GM19467 (cell line): ENCODE data around the gene DHRS11.

Source experiments
- ATAC-seq: cut with Tn5 transposase; IDR thresholded peaks from one replicate; pipeline ENCODE4 v1.9.1; 2021; ENCODE audit warnings: mild to moderate bottlenecking, moderate library complexity; ENCODE audit not compliant: unreplicated experiment

The DHRS11 gene

DNA sequence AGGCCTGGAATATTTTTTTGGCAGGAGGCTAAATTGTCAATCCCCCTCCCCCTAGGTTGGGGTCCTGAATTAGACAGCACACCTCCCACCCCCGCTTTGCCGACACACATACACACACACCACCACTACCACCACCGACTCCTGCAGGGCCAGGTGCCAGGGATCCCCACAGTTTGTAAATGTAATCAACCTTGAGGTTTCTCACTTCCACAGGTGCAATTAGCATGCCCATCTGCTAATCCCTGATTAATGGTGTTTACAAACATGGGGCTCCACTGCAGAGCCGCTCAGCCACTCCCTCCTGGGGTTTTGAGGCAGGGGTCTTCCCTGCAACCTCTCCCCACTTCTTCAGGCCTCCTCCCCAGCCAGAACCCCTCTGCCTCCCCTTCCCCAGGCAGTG lies 21.5 kb downstream of the DHRS11 start:
- ATAC-seq: no peak

DNA sequence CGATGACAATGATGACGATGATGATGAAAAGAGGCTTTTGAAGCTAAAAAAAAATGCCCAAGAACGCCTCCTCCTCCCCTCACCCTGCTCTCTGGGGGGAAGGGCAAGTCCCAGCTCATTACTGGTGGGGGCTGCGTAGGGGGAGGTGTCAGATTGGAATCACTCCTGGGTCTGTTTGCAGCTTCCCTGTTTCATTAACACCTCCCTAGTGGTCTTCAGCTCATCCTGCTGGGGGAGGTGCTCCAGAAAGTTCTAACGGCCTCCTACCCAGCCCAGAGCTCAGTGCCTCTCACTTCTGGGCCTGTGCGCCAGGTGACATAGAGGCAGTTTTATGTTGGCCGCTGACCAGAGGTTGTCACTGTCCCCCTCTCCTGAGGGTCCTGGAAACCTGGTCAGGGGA lies 22.4 kb downstream of the DHRS11 start:
- no peak for ATAC-seq

DNA sequence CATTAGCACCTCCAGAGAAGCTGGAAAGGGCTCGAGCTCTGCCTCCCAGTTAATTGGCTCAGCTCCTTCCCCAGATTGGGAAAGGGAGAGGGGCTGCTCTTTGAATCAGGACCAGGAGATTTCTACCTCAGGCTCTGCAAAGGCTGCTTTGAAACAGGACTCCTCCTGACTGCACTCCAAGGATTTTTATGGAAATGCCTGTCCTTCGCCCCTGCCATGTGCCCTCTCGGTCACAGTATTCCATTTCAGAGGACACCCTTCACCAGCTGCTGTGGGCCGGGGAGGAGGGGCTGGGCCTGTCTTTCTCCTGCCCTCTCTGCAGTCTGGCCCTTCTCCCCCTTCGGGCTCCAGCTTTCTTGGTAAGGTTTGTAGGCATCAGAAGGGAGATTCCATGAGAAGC lies 23.3 kb downstream of the DHRS11 start:
- no peak for ATAC-seq

DNA sequence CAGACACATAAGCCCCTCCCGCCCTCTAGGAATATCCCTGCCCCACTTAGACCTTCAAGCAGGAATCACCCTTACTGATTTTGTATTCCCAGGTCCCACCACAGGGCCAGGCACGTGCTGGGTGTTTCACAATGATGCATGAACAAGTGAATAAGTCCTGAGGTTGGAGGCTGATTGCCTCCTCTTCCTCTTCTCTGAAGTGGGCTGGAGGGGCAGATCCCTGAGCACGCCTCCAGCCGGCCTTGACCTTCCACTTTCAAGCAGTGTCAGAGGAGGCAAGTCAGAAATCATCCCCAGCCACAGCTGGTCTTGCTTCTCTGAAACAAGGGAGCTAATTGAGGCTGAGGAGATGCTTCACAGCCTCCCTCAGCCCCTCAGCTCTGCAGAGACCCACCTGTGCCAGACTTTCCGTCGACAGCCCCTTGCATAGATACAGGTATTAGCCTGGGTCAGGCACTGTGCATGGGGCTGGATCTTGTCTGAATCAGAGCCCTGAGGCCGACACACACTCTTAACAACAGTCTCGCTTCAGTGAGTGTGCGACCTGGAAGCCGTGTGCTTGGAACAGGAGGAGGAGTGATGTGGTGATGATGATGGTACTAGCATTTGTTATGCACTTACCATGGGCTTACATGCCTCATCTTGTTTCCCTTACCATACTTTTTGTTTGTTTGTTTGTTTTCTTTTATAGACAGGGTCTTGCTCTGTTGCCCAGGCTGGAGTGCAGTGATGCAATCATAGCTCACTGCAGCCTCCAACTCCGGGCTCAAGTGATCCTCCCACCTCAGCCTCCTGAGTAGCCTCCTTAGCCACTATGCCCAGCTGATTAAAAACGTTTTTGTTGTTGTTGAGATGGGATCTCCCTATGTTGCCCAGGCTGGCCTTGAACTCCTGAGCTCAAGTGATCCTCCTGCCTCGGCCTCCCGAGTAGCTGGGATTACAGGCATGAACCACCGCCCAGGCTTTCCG lies 24.7 kb downstream of the DHRS11 start:
- ATAC-seq: no peak

DNA sequence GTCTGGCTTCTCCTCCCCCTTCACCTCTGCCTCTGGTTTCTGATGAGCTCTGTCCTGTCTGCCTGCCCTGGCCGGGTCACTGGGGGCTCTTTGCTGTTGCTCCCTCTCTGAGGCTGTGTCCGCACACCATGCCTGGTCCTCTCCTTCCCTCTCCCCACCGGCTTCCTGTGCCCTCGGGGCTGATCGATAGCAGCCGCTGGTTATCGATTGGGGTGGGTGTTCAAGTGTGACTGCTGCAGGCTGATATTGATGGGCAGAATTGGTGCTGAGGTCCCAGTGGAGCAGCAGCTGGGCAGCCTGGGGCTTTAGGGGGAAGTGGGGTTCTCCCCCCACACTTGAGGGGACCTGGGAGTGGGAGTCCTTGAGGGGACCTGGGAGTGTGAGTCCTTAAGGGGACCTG lies 26.1 kb downstream of the DHRS11 start:
- ATAC-seq: no peak

DNA sequence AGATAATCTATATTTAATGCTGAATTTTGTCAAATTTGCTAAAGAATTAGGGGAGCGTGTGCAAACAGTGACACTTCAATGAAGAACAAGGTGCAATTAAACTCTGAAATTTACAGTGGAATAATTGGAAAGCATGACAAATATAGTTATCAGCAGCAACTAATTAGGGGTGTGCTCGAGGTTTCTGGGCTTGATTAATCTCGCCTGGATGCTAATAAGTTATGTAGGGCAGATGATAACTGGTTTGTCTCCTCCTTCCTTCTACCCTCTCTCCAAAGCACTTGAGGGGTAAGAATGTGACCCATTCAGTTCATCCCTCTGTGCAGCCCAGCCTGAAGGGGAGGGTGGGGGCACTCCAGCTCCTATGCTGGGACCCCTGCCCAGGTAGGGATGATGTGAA lies 31.6 kb downstream of the DHRS11 start:
- ATAC-seq: no peak

DNA sequence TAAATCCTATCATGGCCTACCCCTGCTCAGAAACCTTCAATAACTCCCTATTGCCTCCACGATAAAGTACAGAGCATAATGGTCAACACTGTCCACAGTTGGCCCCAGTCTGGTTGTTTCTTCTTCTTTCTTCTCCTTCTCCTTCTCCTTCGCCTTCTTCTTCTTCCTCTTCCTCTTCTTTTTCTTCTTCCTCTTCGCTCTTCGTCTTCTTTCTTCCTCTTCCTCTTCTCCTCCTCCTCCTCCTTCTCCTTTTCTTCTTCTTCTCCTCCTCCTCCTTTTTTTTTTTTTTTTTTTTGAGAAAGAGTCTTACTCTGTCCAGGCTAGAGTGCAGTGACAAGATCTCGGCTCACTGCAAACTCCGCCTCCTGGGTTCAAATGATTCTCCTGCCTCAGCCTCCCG lies 33.5 kb downstream of the DHRS11 start:
- no peak for ATAC-seq

DNA sequence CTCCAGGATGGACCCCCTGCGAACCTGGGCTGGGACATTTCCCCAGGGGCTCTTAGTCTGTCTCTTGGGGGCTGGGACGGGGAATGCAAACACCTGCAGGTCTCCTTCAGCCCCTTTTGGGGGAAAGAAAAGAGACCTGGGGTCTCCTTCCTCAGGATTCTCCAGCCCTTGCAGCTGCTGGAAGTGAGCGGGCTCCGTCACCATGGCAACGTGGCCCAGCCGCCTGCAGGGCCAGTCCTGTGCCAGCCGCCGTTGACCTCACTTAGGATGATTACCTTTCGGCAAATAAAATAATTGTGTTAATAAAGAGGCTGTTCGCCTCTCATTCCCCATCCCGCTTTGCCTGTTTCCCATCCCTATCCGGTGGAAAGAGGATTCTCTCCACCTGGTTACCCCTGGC lies 35.4 kb downstream of the DHRS11 start:
- ATAC-seq: no peak

DNA sequence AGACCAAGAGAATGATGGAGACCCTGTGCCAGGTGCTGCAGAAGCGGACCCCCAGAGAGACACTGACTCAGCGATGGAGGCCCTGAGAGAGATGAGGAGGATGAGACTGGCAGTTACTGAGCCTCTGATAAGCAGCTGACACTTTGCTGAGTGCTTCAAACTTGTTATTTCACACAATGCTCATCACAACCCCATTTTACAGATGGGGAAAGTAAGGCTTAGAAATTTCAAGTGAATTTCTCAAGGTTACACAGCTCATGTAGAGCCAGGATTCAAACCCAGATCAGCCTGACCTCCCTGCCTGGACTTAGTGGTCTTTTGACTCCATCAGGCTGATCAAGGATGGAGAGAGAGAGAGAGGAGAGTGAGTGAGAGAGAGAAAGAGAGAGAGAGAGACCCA lies 36.9 kb downstream of the DHRS11 start:
- ATAC-seq: no peak

DNA sequence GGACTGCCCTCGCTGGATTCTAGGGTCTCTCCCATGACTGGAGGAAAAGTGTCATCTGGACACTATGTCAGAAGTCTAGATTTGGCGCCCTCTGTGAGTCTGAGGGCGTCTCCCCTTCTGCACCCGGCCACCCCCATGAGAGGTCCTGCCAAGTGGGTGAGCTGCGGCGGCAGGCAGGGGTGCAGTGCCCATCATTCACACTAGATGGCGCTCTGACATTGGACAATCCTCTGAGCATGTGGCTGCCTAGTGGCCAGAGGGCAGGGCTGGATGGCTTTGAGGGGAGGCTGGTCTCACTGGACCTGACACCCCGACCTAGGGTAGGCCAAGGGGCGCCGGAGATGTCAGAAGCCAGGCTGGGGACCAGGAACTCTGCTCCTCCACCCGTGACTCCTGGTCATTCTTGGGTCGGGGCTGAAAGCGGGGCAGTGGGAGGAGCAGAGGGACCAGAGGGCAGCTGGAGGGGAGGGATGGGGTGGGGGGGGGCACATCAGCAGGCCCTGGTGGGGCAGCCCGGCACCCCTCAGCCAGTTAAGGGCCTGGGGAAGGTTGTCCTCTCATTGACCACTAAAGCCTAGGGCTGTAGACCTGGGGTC lies 37.7 kb downstream of the DHRS11 start:
- no peak for ATAC-seq

DNA sequence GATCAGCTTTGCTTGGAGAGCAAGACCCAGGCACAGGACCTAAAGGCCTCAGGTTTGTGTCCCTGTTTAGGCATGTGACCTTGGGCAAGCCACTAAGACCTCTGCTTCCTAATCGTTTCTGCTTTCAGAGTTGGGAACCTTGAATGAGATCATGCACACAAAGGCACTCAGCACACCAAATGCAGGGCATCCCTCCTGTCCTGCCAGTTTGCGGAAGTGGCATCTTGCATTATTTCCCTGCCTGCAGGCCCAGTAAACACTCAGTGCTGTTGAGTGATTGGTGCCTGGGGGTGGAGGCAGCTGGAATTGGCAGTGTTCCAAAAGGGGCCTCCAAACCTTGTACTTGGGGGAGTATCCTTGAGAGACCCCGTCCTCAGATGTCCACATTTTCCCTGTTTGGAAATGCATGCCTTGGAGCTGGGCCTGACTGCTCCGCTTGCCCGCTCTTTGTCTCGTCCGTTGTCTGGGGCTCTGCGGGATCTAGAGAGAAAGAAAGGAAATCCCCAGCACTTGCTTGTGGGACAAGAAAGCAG lies 38.4 kb downstream of the DHRS11 start:
- no peak for ATAC-seq

DNA sequence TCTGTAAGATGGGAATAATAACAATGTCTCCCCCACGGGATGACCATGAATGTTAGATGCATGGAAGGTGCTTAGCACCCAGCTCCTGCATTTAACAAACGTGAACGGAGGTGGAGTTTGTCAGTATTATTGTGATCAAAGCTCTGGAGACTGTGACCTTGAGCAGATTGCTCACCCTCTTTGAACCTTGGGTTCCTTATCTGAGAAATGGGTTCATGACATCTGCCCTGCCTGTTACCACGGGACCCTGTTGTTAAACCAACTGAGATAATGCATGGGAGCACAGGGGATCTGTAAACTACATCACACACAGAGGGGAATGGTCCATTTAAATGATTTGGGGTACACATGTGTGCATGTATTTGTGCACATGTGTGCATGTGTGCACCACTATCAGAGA lies 39.3 kb downstream of the DHRS11 start:
- no peak for ATAC-seq

DNA sequence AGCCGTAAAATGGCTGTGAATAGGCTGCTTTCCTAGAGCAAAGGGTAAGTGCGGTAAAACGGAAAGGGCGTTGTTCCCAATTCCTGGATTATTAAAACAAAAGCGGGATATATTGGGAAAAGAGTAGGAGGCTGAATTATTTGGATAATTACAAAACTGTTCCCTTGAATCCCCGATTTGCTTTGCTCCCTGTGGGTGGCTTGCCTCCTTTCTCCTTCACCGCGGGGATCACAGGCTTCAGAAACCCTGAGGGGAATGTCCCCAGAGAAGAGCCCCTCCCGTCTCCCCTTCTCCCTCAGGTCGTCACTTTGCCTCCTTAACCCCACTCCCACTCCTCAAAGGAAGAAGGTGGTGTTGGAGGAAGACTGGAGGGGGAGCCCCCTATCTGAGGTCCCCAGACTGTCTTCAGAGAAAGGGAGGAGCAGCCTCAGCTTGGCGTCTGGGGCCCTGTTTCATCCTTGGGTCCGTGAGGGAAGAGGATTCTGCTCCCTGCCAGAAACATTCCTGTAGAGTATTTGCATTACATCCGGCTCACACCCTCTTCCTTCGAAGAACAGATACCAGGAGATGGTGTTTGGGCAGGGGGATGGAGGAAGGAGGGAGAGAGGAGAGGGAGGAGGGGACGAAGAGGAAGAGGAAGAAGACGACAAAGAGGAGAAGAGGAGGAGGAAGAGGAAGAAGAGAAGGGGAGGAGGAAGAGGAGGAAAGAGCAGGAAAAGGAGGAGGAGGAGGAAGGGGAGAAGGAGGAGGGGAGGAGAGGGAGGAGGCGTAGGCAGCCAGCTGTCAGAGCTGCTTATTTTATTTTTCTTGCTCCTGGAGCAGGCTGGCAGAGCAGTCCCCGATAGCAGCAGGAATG lies 41.5 kb downstream of the DHRS11 start:
- no peak for ATAC-seq

DNA sequence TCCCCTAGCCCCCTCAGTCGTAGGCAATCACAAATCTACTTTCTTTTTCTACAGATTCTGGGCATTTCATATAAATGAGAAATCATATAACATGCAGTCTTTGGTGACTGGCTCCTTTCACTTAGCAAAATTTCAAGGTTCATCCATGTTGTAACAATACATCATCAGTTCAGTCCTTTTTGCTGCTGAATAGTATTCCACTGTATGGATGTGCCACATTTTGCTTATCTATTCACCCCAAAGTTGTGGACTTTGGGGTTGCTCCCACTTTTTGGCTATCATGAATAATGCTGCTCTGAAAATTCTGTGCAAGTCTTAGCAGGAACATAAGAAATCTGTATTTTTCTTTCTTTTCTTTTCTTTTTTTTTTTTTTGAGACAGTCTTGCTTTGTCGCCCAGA lies 48.7 kb downstream of the DHRS11 start:
- ATAC-seq: no peak

DNA sequence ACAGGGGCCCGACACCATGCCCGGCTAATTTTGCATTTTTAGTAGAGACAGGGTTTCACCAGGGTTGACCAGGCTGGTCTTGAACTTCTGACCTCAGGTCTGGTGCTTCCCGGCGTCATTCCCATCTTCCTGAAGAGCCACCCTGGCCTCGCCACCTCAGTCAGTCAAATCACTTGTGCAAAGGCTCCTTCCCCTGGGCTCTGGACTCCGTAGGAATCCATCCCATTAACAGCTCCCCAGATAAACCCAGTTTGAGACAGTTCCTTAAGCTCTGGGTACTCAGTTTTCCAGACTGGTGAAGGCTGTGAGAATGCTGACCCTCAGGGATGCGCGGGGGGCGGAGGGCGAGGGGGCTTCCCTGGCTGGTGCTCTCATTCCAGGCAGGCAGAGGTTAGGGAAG lies 49.2 kb downstream of the DHRS11 start:
- ATAC-seq: no peak

DNA sequence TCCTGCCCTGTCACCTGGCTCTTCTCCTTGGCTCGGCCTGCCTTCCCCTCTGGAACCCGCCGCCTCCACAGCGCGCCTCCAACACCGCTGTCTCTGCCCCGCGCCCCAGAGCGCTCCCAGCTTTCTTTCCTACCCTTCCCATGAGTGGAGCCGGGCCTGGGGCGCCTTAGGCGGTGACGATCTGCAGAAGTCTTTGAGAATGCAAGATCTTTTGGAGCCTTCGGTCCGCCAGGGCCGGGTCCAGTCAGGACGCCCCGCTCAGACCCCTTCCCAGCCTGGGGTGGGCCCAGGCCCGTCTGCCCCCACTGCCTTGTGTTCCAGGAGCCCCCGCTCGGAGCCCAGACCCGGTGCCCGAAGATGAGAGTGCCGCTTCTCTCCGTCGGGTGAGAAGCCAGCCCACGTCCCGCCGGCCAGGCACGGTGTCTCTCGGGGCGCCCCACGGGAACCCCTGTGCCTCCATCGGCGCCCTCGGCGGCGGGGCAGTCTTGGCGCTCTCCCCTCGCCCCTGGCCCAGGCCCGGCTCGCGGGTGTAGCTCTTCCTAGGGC lies 49.7 kb downstream of the DHRS11 start:
- ATAC-seq: no peak

DNA sequence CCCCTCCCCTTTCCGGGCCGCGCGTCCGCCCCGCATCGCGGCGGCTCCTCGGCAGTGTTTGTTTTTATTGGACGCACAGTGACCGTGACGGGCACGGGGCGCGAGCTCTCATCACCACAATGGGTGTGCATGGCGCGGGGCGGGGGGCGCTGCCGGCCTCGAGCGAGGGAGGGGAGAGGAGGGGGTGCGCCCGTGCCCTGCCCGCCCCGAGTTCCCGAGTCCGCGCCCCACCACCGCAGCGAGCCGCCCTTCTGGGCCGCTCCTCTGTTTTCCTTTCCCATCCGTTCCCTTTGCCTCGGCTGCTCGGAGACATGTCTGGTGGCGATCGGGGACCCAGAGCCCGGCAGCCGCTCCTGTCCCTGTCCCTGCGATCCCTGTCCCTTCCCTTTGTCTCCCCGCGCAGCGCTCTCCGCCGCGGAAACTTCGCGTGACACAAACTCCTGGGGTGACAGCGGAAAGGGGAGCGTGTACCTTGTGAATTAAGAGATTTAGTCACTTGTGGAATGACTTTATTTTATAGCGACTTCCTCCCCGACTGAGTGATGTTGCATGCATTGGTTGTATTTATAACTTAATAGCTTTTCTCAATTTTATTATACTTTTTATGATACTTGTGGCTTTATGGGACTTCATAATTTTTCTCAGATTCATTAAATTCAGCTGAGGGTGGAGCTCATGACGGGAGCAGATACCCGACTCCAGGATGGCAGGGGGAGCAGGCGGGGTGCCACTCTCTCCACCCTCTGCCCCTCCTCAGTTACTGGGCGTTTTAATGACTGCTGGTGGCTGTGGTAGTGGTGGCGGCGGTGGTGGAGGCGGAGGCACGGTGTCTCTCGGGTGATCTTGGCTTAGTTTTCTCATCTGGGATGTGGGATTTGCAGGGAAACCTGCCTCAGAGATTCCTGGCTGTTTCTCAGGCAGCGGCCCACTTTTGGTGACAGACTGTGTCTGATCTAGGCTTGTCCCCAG lies 50.5 kb downstream of the DHRS11 start:
- ATAC-seq: no peak

DNA sequence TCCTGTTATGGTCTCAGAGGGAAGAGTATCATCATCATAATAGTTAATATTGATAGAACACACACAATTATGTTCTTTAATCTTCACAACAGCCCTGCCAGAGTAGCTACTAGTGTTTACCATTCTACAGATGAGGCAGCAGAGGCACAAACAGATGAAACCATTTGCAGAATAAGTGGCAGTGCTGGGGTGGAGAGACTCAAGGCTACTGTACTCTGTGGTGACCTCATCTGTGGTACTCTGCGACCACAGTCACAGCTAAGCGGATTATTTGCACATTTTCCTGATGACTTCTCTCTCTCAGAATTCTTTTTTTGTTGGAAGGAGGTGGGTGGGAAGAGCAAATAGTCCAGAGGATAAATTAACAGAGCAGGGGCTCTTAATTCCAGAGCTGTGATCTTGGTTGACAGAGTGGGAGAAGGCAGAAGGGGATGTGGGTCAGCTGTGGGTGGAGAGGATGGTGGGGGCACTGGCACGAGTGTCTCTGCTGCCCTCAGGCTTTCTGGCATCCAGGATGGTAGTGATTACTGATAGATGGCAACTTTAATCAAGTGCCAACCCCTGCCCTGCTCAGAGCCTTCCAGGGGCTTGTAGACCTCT lies 51.5 kb downstream of the DHRS11 start:
- ATAC-seq: no peak

DNA sequence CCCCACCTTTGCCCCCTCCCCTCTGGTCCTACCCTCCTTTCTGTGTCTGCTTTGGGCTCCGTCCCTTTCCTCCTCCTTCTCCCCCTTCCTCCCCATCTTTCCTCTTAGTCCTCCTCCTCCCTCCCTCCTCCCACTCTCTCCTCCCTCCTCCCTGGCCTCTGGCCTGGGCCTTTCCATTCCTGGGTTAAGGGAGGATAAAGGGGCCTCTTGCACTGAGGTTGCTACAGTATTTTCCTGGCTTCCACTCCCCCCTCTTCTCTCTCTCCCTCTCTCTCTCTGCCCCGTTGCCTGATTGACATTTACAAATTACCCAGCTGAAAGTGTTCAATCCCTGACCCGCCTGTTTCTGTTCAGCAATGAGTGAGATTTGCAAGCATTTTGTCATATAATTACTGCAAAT lies 53.7 kb downstream of the DHRS11 start:
- no peak for ATAC-seq
